ENCODE data around the gene SLC25A33.

GRCh38 chr1:9503001-9503675, 36.1 kb upstream of the SLC25A33 start:
- TF ChIP-seq POLR2A (IDR thresholded peaks at IDR 0.05; ENCODE audit: low read depth, low read length) (no peak), TAF1 (IDR thresholded peaks at IDR 0.05; ENCODE audit: borderline replicate concordance, low read depth, low read length) (no peak), POLR2AphosphoS5 (IDR thresholded peaks at IDR 0.05; ENCODE audit: low read depth, low read length) (no peak)
